Measurements from ENCODE around the gene CARMIL1. TPM values are rescaled to one million over a fixed set of nuclear protein-coding genes. Genes with fewer than 3 reads are reported as not detected.
A peak's percentile ranks its signal among the peaks of the same experiment; 100 is the strongest.

CARMIL1 gene
- total RNA-seq, 1 experiment from 2014 or later = 16.8 TPM

DNA sequence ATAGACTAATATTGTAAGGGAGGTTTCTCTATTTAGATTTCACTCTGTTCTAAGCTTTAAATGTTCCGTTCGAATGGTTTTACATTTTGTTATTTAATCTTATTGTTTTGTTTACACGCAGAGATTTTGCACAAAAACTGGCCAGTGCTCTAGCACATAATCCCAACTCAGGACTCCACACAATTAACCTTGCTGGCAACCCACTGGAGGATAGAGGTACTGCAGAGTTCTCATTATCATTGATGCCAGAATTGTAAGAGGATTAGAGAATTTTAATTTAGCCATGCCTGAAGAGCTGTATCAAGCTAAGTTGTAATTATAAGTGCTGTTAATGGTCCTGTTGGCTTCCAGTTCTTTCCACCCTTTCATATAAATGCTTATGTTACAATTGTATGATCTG, 193.1 kb downstream of the CARMIL1 start:
- peak; percentile 26 for DNase-seq (ENCODE audit: low spot score)

DNA sequence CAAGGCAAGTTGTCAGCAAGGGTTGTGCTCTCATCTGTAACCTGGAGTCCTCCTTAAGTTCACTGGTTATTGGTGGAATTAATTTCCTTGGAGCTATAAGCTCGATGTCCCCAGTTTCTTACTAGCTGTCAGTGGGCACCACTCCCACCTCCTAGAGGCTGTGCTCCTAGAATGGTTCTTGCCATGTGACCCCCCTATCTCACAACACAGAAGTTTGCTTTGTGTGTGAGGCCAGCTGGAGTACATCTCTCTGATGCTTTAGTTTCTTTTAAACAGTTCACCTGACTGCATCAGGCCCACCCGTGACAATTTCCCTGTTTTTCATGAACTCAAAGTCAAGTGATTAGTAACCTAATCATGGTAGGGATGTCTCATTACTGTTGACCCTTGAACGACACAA, 193.7 kb downstream of the CARMIL1 start:
- no peak for DNase-seq (ENCODE audit: low spot score)

DNA sequence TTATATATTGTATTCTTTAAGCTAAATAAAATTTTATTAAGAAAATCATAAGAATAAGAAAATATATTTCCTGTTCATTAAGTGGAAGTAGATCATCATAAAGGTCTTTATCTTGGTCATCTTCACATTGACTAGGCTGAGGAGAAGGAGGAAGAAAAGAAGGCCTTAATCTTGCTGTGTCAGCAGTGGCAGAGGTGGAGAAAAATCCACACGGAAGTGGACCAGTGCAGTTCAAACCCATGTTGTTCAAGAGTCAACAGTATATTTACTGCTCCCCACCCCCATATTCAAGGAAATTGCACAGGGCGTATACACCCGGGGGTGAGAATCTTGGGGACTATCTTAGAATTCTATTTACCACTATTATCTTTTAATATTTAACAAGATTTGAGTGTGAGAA, 194.3 kb downstream of the CARMIL1 start:
- DNase-seq (ENCODE audit: low spot score) = no peak

DNA sequence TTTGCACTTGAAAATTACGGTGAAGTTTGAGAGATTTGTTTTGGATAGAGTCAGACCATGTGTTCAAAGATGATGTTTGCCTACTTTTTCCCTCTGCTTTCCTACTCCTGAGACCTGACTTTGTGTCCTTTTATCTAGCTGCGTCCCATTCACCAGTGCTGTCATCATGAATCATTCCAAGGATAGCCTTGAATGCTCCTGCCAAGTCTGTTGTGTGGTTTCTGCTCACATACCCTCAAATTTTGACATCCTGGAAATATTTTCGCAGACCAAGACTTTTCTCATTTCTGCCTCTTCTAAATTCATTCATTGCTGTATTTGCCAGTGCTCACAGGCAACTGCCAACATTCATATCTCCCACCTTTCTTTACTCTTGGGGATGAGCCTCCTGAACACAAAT, 197.0 kb downstream of the CARMIL1 start:
- no peak for DNase-seq (ENCODE audit: low spot score)

DNA sequence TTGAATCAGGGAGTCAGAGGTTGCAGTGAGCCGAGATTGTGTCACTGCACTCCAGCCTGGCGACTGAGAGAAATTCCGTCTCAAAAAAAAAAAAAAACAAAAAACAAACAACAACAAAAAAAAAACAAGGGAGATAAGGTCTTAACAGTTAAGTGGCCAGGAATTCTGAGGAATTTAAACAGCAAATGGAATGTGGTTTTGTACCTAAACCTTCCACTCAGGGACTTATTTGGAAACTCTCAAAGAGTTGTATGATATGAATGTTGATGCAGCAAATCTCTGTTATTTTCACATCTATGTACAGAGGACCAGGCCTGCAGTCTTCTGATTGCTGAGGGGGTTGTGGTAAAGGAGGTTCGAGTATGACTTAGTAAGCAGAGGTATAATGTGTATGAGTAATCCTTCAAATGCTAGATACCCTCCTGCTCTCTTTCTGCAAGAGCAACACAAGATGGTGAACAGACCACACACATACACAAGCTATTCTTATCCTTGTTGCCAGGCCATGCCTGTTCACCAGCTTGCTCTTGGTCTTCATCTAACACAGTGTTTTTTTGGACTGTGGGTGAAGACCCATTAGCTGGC, 197.9 kb downstream of the CARMIL1 start:
- no peak for DNase-seq (ENCODE audit: low spot score)

DNA sequence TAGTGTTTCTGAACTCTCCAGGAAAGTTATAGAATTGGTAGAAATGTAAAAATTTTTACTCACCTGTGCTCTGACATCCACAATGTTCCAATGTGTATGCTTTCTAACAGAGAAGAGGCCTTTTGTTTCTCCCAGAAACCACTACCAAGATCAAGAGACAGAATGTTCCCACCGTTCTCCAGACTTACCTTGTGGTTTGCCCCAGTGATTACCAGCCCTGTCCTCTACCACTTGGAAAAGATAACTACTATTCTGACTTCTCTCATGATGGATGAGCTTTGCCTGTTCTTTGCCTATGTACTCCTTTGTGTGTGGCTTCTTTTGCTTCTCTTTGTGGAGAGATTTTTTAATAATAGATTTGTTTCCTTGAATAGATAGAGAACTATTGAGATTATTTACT, 199.8 kb downstream of the CARMIL1 start:
- no peak for DNase-seq (ENCODE audit: low spot score)

DNA sequence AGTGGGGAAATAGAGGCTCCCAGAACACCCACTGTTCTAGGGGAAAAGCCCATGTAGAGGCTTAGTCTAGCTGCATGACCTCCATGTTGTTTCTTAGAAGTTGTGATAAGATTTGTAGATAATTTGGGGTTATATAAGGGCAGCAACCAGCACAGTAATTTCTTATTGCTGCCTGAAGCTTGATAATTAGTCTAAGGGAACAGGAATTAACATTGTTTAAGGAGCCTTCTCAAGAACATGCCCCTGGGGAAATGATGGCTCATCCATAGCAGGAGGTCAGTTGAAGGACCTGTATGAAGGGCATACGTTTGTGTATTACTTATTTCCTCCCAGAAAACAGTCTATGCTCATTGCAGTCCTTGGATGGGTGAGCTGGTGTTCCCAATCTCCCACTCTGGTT, 202.1 kb downstream of the CARMIL1 start:
- DNase-seq (ENCODE audit: low spot score) = no peak

DNA sequence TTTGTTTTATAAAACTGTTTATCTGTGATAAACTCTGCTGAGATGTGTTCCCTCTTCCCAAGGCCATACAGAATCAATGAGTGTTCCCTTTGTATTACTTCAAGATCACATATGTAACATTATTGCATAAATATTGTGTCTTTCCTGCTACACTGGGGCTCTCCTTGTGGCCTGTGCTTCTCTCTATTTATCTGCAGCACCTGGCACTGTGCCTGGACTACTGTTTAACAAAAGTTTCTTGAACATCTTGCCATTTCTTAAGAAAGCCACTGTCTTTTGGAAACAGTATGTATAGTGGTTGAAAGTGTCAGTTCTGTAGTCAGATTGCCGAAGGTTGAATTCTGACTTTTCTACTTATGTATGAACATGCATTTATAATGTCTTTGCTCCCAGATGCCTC, 203.8 kb downstream of the CARMIL1 start:
- no peak for DNase-seq (ENCODE audit: low spot score)

DNA sequence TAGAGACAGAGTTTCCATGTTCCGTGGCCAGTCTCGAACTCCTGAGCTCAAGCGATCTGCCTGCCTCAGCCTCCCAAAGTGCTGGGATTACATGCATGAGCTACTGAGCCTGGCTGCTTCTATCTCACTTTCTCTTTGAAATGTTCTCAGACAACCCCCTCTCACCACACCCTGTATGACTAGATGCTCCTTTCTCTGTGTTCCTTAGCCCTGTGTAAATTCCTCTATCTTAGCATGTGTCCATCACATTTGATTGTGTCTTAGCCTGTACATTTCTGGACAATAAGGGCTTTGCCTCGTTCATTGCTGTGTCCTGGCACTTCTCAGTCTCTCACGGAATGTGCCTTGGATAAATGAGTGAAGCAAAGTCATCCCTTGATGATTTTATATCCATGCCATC, 204.8 kb downstream of the CARMIL1 start:
- DNase-seq (ENCODE audit: low spot score) = no peak

DNA sequence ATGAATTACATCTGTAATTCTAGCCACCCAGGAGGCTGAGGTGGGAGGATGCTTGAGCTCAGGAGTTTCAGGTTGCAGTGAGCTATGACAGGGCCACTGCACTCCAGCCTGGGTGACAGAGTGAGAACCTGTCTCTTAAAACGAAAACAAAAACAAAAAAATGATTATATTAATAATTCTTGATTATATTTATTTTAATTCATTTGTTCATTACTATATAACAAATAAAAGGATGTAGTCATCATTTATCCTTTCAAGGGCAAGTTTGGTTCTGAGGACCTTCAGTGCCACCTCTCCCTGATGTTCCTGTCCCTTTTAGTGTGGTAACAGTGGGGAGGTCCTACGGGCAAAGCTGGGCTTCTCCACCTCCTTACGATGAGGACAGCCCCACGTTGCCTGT, 205.7 kb downstream of the CARMIL1 start:
- no peak for DNase-seq (ENCODE audit: low spot score)

DNA sequence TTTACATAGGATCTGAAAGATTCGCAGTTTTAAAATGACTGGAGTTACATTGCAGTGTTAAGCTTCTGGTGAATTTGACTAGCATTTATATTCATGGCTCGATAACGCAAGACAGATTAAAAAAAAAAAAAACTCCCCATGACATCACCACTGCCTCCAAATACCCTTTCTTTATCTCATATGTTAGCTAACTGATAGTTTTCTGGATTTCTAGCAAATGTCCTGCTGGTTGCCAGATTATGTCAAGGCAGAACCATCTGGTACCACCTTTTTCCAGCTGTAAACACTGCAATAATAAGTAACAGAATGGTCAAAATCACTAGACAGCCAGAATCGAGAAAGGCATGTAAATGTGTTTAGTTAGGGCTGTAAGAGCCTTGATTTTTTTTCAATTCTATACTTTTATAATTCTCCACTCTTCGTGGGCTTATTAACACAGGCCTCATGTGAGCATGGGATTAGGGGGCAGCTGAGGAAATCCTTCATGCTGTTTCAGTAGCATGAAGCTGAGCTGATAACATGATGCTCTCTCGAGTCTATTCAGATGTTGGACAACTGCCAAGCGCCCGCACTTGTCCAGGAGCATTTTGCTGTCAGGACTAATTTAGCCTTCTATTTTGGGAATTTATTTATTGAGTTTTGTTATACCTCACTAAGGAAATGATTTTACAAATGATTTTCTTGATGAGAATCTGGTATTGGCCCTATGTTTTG, 206.8 kb downstream of the CARMIL1 start:
- DNase-seq (ENCODE audit: low spot score) = no peak

DNA sequence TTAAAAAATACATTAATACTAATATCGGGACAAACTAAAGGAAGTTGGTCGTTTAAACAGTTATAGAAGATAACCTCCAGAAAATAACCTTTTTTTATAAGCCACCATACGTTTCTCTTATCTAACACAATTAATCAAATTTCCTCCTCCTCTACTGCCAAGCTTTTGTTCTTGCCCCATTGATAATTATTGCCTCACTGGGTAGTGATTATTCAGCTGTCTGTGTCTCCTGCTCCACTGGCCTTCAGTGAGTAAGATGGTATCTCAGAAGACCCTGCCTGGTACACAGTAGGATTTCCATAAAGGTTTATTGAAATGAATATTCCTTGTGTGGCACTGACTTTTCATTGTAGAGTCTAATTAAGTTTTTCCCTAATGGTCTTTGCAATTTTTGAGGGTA, 207.4 kb downstream of the CARMIL1 start:
- no peak for DNase-seq (ENCODE audit: low spot score)

DNA sequence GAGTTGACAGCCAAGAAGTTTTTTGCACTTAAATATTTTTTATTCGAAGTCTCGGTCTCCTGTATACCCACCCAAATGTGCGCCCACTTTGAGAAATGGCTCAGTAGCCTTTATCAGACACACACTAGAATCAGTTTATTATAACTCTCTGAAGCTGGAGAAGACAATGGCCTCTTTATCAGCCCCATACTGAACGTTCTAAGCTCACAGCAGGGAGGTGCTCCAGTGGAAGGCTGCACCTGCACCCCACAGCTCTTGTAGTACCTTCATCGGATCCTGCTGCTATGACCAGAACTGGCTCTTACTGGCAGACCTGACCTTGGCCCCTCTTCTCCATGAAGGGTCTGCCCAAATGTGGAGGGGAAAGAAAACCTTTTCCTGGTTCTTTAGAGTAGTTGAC, 207.8 kb downstream of the CARMIL1 start:
- DNase-seq (ENCODE audit: low spot score) = no peak

DNA sequence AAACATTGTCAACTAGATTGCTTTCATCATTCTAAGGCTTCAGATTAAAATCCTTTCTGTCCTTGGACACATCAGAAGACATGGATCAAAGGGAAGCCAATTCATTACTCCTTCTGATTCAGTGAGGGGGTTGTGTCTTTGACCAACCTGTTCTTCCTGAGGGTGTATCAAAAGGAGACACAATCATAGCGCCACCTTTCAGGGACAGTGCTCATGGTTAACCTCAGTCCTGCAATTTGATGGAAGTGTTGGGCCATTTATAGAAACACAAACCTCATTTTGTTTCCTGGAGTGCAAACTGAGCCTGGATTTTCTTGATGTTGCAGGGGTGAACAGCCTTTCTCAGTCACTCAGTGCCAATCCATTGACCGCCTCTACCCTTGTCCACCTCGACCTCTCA, 209.0 kb downstream of the CARMIL1 start:
- DNase-seq (ENCODE audit: low spot score) = no peak

DNA sequence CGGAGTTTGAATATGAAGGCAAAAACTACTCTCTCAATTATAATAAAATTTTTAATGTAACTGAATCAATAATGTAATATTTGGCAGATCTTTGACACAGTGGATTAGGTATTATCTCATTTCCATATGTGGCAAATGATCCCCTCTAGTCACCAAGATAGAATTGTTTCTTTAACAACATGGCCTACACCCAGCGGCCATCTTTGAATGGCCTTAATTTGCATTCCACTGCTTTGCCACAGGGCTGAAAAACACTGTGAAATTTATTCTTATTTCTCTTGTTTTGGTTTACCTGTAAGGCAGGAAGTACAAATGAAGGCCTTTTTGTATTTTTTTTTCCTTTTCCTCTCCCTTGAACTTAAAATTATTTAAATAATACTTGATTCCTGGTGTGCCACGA, 210.2 kb downstream of the CARMIL1 start:
- DNase-seq (ENCODE audit: low spot score) = no peak

DNA sequence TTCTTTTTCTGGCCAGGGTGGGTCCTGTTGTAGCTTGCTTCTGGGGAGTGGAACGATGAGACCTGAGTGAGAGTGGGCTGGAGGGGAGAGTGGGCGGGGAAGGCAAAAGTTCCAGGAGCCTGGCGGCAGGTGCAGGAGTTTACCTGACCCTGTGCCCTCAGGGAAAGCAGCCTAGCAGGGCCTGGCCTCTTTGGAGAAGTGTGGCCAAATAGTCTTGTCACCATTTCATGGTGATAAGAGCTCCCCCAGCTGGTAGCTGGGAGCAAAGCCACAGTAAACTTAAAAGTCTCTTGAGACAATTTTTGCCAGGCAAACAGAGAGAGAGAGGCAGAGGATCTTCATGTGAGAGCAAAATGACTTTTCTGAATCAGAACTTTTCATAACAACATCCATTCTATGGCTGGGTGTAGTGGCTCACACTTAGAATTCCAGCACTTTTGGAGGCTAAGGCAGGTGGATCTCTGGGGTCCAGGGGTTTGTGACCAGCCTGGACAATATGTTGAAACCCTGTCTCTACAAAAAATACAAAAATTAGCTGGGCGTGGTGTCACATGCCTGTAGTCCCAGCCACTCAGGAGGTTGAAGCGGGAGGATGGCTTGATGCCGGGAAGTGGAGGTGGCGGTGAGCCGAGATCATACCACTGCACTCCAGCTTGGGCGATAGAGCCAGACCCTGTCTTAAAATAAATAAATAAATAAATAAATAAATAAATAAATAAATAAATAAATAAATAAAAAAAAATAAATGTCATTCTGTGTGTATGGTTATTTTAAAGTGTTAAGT, 211.0 kb downstream of the CARMIL1 start:
- peak; percentile 90 for DNase-seq (ENCODE audit: low spot score)

DNA sequence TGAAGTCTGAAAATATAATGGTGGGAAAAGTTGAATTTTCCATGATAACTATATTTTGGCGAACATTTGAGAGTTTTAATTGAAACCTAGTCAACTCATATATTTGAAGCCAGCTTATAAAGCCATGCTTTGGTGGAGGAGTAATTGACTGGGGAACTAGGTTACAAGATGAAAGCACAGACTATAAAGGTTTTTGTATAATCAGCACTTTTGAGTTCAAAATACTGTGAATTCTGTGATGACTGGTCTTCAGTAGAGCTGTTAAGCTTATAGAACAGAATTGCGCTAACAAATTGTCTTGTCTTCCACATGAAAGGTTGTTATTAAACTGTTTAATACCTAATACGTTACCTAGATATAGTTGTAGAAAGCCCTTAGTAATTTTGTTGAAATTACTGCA, 213.8 kb downstream of the CARMIL1 start:
- DNase-seq (ENCODE audit: low spot score) = no peak

DNA sequence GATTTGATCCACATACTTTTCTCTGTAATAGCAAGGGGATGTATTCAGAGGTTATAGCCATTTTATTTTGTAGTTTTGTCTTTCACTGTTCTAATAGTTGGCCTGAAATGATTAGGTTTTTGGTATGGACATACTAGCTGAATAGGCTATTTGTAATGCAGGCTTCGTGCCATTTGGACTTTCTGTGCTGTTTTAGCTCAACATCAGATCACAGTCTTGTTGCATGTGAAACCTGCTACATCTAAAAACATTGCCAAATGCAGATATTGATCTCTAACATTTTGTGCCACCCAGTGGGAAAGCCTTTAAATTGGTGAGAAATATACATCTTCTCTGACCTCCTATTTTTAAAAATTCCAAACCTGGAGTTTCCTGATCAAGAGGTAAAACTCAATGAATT, 215.3 kb downstream of the CARMIL1 start:
- DNase-seq (ENCODE audit: low spot score) = no peak

DNA sequence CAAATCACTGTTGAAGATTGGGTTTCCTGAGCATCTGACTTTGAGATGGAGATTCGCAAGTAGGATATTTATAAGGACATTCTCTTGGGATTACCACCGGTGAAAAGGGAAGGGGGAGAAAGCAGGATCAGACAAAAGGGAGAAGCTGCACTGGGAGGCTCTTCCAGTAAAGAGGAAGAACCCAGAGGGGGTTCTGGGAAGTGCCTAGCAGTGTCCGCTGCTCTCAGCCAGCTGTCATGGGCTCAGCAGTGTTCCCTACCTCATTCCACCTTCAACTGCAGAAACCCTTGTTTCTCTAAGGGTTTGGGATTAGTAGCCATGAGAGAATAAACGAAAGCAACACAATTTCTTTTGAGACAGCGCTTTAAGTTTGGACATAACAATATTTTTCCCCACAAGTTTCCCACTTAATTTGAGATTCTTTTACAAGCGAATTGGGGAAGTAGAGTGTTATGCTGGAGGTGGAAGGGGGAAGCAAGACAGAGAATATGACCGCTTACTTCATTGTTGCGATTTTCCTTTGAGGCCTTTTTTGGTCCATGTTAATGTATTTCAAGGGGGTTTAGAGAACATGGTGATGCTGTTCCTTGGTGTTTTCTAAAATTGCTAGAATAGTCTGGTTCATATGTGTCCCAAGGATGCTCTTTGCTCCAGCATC, 218.3 kb downstream of the CARMIL1 start:
- DNase-seq (ENCODE audit: low spot score) = no peak

DNA sequence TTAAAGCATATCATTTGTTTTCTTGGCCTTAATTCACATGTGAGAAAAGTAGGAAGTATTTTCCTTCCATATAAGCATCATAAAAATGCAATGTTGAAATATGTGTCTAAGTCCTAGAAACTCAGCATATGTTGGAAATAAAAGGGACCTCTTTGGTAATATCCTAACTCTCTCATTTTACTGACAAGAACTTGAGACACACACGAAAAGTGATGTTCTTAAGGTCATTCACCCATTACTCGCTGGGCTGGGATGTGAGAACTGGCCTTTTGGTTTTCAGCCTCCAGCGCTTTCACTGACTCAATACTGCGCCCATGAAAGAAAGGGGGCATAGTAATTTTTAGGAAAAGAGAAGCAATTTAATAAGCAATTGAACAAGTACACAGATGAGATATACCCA, 219.3 kb downstream of the CARMIL1 start:
- DNase-seq (ENCODE audit: low spot score) = no peak

DNA sequence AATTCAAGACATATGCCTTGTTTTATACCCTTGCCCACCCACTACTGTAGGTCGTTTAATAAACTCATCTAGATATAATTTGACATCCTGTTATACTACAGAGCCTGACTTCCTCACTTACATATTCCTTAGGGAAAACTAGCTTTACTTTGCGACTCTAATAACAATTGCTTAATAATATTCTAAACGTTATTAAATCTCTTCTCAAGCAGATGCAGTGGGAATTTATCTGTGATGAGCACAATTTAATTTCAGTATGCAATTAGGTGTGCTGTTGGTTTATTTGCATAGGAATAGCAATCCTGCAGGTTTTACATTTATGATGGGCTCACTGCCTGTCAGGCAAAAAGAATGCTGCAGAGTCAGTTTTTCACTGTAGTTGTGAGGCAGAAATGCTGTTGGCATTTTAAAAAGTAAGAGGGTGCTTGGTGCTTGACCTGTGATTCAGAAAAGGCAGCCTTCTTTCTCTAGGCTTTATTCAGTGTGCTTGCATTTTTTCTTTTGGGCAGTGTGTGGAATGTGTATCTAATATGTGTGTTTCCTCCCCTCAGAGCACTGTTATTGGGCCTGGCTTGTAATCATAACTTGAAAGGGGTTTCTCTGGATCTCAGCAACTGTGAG, 220.6 kb downstream of the CARMIL1 start:
- peak; percentile 12 for DNase-seq (ENCODE audit: low spot score)

DNA sequence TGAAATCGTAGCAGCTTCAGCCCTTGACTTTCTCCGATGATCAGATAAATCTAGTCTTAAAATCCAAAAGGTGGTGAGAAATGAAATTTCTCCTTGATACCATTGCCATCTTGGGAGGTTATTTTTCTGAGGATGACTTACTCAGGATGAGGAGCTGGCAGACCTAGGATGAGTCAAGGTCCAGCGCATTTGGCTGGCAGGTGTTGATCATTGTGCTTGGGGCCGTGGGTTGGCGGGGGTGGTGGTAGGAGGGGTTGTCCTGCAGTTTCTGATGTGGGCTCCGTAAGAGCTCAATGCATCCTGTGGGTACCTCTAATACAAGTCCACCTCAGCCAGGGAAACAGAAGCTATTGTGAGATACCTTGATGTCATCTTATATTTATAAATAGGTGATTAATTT, 224.5 kb downstream of the CARMIL1 start:
- DNase-seq (ENCODE audit: low spot score) = no peak

All from HT-29 (cell line).